Colonic mucosa (tissue), 4 donors: Measurements from ENCODE around the gene PPP1R7. TPM values are rescaled to one million over a fixed set of nuclear protein-coding genes. Genes with fewer than 3 reads are reported as not detected.

ENCODE experiments used
- DNase-seq: peaks from one replicate; pipeline ENCODE4 v3.0.0-alpha.2; 2020
- H3K27ac ChIP-seq: fragments of 200-600 bp; one replicate; pipeline ENCODE4 v1.8.0; 2021
- H3K27me3 ChIP-seq: fragments of 200-600 bp; one replicate; pipeline ENCODE4 v1.8.0; 2021
- H3K36me3 ChIP-seq: fragments of 200-600 bp; one replicate; pipeline ENCODE4 v1.8.0; 2021
- H3K4me1 ChIP-seq: fragments of 200-600 bp; one replicate; pipeline ENCODE4 v1.8.0; 2021; ENCODE audit warnings: mild to moderate bottlenecking
- H3K4me3 ChIP-seq: fragments of 200-600 bp; one replicate; pipeline ENCODE4 v1.8.0; 2021
- H3K9ac ChIP-seq, 2 donors: one replicate each; pipeline ENCODE4 v1.7.0; 2013; ENCODE audit warnings: control low read depth in 2 of 2, low read depth in 2 of 2, low read length in 2 of 2
- H3K9me3 ChIP-seq: fragments of 200-600 bp; one replicate; pipeline ENCODE4 v1.8.0; 2021
- CTCF ChIP-seq: fragments of 200-600 bp; IDR thresholded peaks from one replicate; pipeline ENCODE4 v1.8.0; 2022; ENCODE audit warnings: antibody characterized with exemption, mild to moderate bottlenecking
- intact Hi-C: fragments of 100-400 bp; cut with DNase I; formaldehyde crosslinking; loops from one replicate; pipeline ENCODE4 v1.14.1; 2022
- total RNA-seq, 2 donors: library from RNA; stranded (reverse); fragmentation: NEBNext Ultra II Directional in 1 of 2; extraction: Animal tissue kit (Norgen Biotek cat#: 25700) in 1 of 2; gene quantifications; one replicate each; pipeline ENCODE4 v1.2.1, GENCODE V29; 2021
- donor health status: healthy.
- donor health status: DM: no; HTN: no; CAD: no.
- donor health status: DM: no; HTN: no; CAD: no.

The PPP1R7 gene
- total RNA-seq, 2 donors from 2014 or later: 74.7 to 77.8 TPM

GRCh38 chr2:241137276-241138190 lies 12.7 kb upstream of the PPP1R7 start:
- Histone ChIP-seq H3K4me1 (no peaks in the 10 kb centered on the region), H3K27me3 (no peaks in the 10 kb centered on the region), H3K9me3 (no peaks in the 10 kb centered on the region), H3K4me3 (no peak overlapping the region), H3K27ac (no peak overlapping the region), H3K9ac (no peak overlapping the region), H3K36me3 (no peaks in the 10 kb centered on the region)
- intact Hi-C loops: no loop called here
- no peak for TF ChIP-seq CTCF
- no peak for DNase-seq

- DNase-seq: no peak
- no peak for TF ChIP-seq CTCF
Measured at GRCh38 chr2:241138471-241138870, 11.8 kb upstream of the PPP1R7 start.

GRCh38 chr2:241139531-241140444 lies 10.5 kb upstream of the PPP1R7 start:
- Histone ChIP-seq H3K4me3 (no peak overlapping the region), H3K9ac (no peak overlapping the region), H3K27ac (no peak overlapping the region), H3K27me3 (no peaks in the 10 kb centered on the region), H3K9me3 (no peaks in the 10 kb centered on the region), H3K36me3 (no peaks in the 10 kb centered on the region), H3K4me1 (no peaks in the 10 kb centered on the region)
- intact Hi-C loops: no loop called here
- TF ChIP-seq CTCF: no peak
- DNase-seq: no peak

More at GRCh38 chr2:241138471-241138870, 11.8 kb upstream of the PPP1R7 start:
- Histone ChIP-seq H3K4me1 (no peaks in the 10 kb centered on the region), H3K9ac (no peak overlapping the region), H3K27ac (no peak overlapping the region), H3K27me3 (no peaks in the 10 kb centered on the region), H3K4me3 (no peak overlapping the region), H3K9me3 (no peaks in the 10 kb centered on the region), H3K36me3 (no peaks in the 10 kb centered on the region)
- intact Hi-C loops: no loop called here

- DNase-seq: no peak
- H3K36me3 ChIP-seq: no peaks in the 10 kb centered on the region
Measured at GRCh38 chr2:241140445-241140840, 9.8 kb upstream of the PPP1R7 start.

More at GRCh38 chr2:241140445-241140840, 9.8 kb upstream of the PPP1R7 start:
- Histone ChIP-seq H3K9me3 (no peaks in the 10 kb centered on the region), H3K27ac (no peak overlapping the region), H3K4me1 (no peaks in the 10 kb centered on the region), H3K4me3 (no peak overlapping the region), H3K27me3 (no peaks in the 10 kb centered on the region), H3K9ac (no peak overlapping the region)
- intact Hi-C loops: no loop called here
- TF ChIP-seq CTCF: no peak
